ENCODE measurements around the gene FGD6.
A peak's percentile ranks its signal among the peaks of the same experiment; 100 is the strongest.
"Not testable (repeated sequence)": the region's sequence is repeated elsewhere in the genome, so short reads cannot be mapped to it uniquely, and the experiment has no call there.

Gene FGD6

GRCh38 chr12:95237315-95237714, 20.0 kb upstream of the FGD6 start:
- Histone ChIP-seq H3K27me3 (ENCODE audit: insufficient read depth, poor library complexity, severe bottlenecking) (no peaks in the 10 kb centered on the region), H3K27ac (ENCODE audit: poor library complexity, severe bottlenecking) (no peak overlapping the region), H3K36me3 (ENCODE audit: low read depth) (peaks cover 28% of the 10 kb centered on the region), H3K9me3 (ENCODE audit: severe bottlenecking) (no peaks in the 10 kb centered on the region), H3K4me3 (ENCODE audit: severe bottlenecking) (no peak overlapping the region), H3K4me1 (ENCODE audit: insufficient read depth, poor library complexity, severe bottlenecking) (peaks cover 4% of the 10 kb centered on the region)
- TF ChIP-seq, protein P1, sequence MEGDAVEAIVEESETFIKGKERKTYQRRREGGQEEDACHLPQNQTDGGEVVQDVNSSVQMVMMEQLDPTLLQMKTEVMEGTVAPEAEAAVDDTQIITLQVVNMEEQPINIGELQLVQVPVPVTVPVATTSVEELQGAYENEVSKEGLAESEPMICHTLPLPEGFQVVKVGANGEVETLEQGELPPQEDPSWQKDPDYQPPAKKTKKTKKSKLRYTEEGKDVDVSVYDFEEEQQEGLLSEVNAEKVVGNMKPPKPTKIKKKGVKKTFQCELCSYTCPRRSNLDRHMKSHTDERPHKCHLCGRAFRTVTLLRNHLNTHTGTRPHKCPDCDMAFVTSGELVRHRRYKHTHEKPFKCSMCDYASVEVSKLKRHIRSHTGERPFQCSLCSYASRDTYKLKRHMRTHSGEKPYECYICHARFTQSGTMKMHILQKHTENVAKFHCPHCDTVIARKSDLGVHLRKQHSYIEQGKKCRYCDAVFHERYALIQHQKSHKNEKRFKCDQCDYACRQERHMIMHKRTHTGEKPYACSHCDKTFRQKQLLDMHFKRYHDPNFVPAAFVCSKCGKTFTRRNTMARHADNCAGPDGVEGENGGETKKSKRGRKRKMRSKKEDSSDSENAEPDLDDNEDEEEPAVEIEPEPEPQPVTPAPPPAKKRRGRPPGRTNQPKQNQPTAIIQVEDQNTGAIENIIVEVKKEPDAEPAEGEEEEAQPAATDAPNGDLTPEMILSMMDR (IDR thresholded peaks at IDR 0.05; ENCODE audit: poor library complexity, severe bottlenecking): no peak
- DNase-seq (ENCODE audit: low spot score) (no peak), ATAC-seq (ENCODE audit: low read depth) (no peak)

- H3K4me3 ChIP-seq (ENCODE audit: severe bottlenecking); H3K27me3 ChIP-seq (ENCODE audit: insufficient read depth, poor library complexity, severe bottlenecking); ATAC-seq (ENCODE audit: low read depth); H3K27ac ChIP-seq (ENCODE audit: poor library complexity, severe bottlenecking); H3K9me3 ChIP-seq (ENCODE audit: severe bottlenecking); DNase-seq (ENCODE audit: low spot score): not testable (repeated sequence)
- H3K36me3 ChIP-seq (ENCODE audit: low read depth): peaks cover 30% of the 10 kb centered on the region
- peaks cover 12% of the 10 kb centered on the region for H3K4me1 ChIP-seq (ENCODE audit: insufficient read depth, poor library complexity, severe bottlenecking)
These were observed 18.4 kb upstream of the FGD6 start for GRCh38 chr12:95235621-95236020.

- not testable (repeated sequence) for H3K27ac ChIP-seq (ENCODE audit: poor library complexity, severe bottlenecking); H3K4me3 ChIP-seq (ENCODE audit: severe bottlenecking); H3K27me3 ChIP-seq (ENCODE audit: insufficient read depth, poor library complexity, severe bottlenecking); ATAC-seq (ENCODE audit: low read depth); H3K9me3 ChIP-seq (ENCODE audit: severe bottlenecking); DNase-seq (ENCODE audit: low spot score)
- Histone ChIP-seq H3K36me3 (ENCODE audit: low read depth) (peaks cover 35% of the 10 kb centered on the region), H3K4me1 (ENCODE audit: insufficient read depth, poor library complexity, severe bottlenecking) (peaks cover 15% of the 10 kb centered on the region)
These were observed 16.9 kb upstream of the FGD6 start for GRCh38 chr12:95234187-95234586.

GRCh38 chr12:95231190-95231589, 13.9 kb upstream of the FGD6 start:
- peak overlapping the region; percentile 19 for H3K27ac ChIP-seq (ENCODE audit: poor library complexity, severe bottlenecking)
- no peaks in the 10 kb centered on the region for H3K27me3 ChIP-seq (ENCODE audit: insufficient read depth, poor library complexity, severe bottlenecking)
- no peak overlapping the region for H3K4me3 ChIP-seq (ENCODE audit: severe bottlenecking)
- H3K36me3 ChIP-seq (ENCODE audit: low read depth): peaks cover 57% of the 10 kb centered on the region
- no peaks in the 10 kb centered on the region for H3K9me3 ChIP-seq (ENCODE audit: severe bottlenecking)
- peaks cover 16% of the 10 kb centered on the region for H3K4me1 ChIP-seq (ENCODE audit: insufficient read depth, poor library complexity, severe bottlenecking)
- DNase-seq (ENCODE audit: low spot score) (no peak), ATAC-seq (ENCODE audit: low read depth) (peak; percentile 68)
- TF ChIP-seq, protein P1 (IDR thresholded peaks at IDR 0.05; ENCODE audit: poor library complexity, severe bottlenecking): no peak

GRCh38 chr12:95230313-95230712, 13.0 kb upstream of the FGD6 start:
- Histone ChIP-seq H3K27me3 (ENCODE audit: insufficient read depth, poor library complexity, severe bottlenecking) (no peaks in the 10 kb centered on the region), H3K36me3 (ENCODE audit: low read depth) (peaks cover 58% of the 10 kb centered on the region), H3K9me3 (ENCODE audit: severe bottlenecking) (no peaks in the 10 kb centered on the region), H3K4me1 (ENCODE audit: insufficient read depth, poor library complexity, severe bottlenecking) (peaks cover 16% of the 10 kb centered on the region), H3K27ac (ENCODE audit: poor library complexity, severe bottlenecking) (peak overlapping the region; percentile 19), H3K4me3 (ENCODE audit: severe bottlenecking) (no peak overlapping the region)
- ATAC-seq (ENCODE audit: low read depth): no peak
- TF ChIP-seq, protein P1 (IDR thresholded peaks at IDR 0.05; ENCODE audit: poor library complexity, severe bottlenecking): no peak
- DNase-seq (ENCODE audit: low spot score): no peak

GRCh38 chr12:95229636-95230035, 12.4 kb upstream of the FGD6 start:
- H3K27ac ChIP-seq (ENCODE audit: poor library complexity, severe bottlenecking): no peak overlapping the region
- no peak for DNase-seq (ENCODE audit: low spot score)
- TF ChIP-seq, protein P1 (IDR thresholded peaks at IDR 0.05; ENCODE audit: poor library complexity, severe bottlenecking): no peak
- peaks cover 63% of the 10 kb centered on the region for H3K36me3 ChIP-seq (ENCODE audit: low read depth)
- no peak for ATAC-seq (ENCODE audit: low read depth)
- no peaks in the 10 kb centered on the region for H3K9me3 ChIP-seq (ENCODE audit: severe bottlenecking)
- H3K4me1 ChIP-seq (ENCODE audit: insufficient read depth, poor library complexity, severe bottlenecking): peaks cover 17% of the 10 kb centered on the region
- no peak overlapping the region for H3K4me3 ChIP-seq (ENCODE audit: severe bottlenecking)
- no peaks in the 10 kb centered on the region for H3K27me3 ChIP-seq (ENCODE audit: insufficient read depth, poor library complexity, severe bottlenecking)

Measured in RWPE2 (cell line).